Measurements from ENCODE around the gene NEAT1.
A peak's percentile ranks its signal among the peaks of the same experiment; 100 is the strongest.
"Not testable (repeated sequence)": the region's sequence is repeated elsewhere in the genome, so short reads cannot be mapped to it uniquely, and the experiment has no call there.

NEAT1 gene

DNA sequence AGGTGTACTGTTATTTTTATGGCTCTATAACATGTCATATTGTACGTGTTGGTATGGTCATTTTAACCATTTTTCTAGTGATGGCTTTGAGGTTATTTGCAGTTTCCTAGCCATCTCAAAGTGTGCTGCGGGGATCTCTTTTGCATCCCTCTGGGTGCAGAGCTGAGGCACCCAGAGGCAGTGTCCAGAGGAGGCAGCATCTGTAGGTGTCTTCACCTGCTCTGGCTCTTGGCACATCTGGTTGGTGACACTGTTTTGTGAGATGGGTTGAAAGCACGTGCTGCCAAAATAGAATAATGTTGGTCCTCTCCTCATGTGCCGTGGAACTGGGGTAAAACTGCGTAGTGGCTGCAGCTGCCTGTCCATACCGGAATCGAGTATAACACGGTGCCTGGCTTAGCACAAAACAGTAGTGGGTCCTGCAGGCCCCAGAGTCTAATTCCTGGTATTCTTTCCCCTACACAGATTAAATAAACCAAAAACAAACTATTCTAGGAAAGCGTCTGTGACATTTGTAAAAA, 12.9 kb downstream of the NEAT1 start:
- no peak for DNase-seq

DNA sequence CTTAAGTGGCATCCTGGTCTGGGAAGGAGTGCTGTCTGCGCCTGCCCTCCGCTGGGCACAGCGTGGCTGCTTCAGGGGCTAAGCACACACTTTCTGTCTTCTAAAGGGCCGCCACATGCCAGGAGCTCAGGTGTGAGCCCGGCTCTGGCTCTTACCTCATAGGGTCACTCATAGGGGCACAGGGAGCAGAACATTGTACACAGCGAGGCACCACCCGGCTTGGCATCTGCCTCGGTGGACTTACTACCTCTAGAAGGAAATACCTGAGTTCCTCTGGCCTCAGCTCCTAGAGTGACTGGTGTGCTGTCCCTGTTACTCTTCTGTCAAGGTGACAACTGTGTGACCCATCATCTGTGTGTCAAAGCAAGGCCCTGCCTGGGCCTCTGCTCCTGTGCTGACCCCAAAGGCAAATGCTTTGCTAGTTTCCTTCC, 13.4 kb downstream of the NEAT1 start:
- DNase-seq = no peak

DNA sequence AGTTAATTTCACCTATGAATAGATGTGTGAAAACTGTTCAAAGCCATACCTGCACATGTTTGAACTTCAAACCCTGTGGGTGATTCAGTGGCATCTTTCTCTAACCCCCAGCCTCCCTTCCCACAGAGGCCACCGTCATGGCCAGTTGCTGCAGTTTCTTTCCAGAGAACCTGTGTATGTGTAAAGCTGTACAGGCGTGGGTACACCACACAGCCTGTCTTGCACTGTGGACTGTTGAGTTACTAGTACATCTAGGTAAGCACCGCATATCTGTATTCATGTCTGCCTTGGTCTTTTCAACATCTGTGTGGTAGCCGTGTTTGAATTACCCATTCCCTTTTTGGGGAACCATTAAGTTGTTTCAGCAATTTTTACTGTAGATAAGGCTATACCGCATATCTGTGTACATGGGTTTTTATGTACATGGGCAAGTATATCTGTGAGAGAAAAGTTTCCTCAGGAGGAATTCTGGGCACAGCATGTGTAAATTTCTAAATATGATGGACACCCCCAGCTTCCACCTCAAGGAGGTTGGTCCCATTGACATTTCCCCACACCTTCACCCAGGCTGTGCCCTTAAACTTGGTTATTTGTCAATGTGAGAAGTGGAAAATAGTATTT, 13.9 kb downstream of the NEAT1 start:
- no peak for DNase-seq

DNA sequence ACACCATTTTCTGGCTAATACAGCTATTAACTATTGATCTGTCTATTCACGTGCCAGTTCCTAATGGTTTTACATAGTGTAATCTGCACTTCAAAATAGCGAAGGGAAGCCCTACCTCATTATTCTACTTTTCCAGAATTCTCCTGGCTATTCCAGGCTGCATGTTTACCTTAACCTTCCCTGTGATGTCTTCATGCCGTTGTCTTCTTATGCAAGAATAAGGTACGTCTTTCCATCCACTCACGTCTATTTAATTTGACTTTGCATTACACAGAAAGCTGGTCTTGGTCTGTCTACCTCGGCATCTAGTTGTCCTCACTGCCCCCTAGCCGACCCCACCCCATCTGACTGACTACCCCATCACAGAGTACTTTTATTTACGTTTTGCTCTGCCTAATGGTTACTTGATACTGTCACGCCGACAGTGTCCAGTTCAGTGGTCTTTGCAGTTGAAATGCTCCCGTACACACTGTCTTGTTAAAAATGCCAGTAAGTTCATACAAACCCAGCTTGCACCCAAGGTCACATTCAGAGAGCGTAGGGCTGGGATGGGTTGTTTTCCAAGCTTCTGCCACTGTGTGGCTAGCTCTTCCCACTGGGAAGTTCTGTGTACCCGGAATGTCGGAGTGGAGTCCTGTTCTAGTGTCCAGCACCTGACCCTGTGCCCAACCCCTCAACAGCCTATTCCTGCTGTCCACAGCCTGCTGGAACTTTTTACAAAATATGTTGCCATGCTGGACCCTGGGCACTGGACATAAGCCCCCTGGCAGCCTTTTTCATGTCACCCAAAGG, 15.0 kb downstream of the NEAT1 start:
- DNase-seq = no peak

DNA sequence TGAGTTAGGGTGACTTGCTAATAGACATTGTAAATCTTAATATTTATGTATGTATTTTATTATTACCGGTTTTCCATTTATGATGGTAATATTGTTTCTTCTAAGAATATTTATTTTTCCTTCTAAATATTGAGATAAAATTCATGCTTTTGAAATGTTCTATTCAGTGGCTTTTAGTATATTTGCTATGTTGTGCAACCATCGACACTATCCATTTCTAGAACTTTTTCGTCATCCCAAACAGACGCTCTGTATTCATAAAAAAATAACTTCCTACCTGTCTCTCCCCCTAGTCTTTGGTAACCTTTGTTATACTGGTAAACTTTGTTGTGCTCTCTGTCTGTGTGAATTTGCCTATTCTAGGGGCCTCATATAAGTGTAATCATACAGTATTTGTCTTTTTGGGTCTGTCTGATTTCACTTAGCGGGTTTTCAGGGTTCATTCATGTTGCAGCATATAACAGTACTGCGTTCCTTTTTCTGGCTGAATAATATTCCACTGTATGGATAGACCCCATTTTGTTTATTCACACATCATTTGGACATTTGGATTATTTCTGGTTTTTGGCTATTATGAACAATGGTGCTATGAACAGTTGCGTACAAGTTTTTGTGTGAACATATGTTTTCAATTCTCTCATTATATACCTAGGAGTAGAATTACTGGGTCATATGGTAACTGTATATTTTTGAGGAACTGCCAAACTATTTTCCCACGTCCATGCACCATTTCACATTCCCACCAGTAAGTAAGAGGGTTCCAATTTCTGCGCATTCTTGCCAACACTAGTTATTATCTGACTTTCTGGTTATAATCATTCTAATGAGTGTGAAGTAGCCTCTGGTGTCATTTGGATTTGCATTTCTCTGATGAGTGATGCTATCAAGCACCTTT, 15.9 kb downstream of the NEAT1 start:
- DNase-seq = peak; percentile 62

DNA sequence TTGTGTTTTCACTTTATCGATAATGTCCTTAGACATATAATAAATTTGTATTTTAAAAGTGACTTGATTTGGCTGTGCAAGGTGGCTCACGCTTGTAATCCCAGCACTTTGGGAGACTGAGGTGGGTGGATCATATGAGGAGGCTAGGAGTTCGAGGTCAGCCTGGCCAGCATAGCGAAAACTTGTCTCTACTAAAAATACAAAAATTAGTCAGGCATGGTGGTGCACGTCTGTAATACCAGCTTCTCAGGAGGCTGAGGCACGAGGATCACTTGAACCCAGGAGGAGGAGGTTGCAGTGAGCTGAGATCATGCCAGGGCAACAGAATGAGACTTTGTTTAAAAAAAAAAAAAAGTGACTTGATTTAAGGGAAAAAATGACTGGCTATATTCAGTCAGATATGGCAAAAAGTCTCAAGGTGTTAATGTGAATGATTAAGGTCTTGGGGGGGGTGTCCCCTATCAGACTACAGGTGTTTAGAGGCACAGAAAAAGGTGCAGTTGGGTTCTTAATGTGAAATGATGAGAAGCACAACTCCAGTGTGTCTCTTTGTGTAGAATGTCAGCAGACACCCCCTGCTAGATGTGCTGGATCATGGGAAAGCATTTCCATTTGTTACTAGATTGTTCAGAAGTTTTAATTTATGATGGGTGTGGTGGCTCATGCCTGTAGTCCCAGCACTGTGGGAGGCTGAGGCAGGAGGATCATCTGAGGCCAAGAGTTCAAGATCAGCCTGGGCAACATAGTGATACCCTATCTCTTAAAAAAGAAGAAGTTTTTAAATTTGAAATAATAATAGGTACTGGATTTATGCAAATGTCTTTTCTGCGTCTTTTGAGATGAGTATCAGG, 17.0 kb downstream of the NEAT1 start:
- no peak for DNase-seq

DNA sequence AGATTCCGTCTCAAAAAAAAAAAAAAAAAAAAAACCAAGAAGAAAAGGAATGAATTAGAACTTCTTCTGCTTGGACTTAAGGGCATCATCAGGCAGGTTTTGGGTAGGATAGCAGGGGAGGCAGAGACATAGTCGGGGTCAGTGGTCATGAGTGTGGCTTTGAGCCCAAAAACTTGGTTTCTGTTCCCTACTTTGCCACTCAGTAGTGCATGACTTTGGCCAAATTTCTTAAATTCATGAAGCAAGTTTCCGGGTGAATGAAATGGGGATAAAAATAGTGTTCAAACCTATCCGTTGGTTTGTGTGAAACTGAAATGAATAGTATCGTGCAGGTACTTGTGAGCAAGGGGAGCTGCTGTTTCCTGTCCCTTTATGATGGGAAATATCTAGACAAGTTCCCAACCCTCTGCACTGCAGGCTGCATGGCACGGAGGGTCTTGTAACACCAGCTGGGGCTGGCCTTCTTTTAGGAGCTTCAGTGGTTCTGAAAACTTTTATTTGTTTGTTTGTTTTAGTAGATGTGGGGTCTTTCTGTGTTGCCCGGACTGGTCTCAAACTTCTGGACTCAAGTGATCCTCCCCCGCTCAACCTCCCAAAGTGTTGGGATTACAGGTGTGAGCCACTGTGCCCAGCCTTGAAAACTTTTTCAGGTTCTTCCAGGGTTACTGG, 18.4 kb downstream of the NEAT1 start:
- no peak for DNase-seq

DNA sequence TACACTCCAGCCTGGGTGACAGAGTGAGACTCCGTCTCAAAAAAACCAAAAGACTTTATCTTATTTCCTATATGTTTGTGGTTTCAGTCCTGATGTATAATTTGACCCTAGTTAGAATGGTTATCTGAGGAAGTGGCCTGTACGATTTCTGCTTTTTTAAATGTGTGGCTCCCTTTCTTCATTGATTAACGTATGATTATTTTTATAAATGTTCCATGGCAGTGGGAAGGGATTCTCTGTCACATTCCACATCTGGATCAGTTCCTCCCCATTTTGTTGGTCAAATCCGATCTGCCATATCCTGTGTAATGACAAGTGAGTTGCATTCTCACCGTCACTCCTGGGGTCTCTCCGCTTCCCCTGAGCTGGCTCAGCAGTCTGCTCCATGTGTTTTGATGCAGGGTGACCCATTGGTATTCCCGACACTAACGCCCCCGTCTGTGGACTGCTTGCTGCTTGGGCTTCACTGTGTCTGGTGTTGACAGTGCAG, 20.3 kb downstream of the NEAT1 start:
- no peak for DNase-seq

DNA sequence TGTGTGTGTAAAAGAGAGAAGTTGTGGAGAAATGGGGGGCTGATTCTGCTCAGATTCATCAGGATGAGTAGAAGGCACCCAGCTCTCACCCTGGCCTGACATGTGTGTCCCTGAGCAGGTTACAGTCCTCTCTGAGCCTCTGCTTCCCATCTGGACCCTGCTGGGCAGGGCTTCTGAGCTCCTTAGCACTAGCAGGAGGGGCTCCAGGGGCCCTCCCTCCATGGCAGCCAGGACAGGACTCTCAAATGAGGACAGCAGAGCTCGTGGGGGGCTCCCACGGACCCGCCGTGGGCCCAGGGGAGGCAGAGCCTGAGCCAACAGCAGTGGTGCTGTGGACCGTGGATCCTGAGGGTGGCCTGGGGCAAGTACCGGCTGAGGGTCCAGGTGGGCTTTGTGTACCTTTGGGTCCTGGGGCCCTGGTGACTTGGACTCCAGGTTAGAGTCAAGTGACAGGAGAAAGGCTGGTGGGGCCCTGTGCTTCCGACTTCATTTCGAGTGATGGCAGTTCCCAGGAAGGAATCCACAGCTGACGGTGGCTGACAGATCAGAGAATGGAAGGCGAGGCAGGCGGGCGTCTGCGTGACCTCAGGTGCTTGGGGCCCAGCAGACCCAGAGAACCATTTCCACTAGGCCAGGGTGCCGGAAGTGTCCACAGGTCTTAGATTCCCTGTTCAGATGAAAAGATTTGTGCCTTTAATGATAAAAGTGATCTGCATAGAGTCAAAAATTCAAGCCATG, 21.9 kb downstream of the NEAT1 start:
- no peak for DNase-seq

DNA sequence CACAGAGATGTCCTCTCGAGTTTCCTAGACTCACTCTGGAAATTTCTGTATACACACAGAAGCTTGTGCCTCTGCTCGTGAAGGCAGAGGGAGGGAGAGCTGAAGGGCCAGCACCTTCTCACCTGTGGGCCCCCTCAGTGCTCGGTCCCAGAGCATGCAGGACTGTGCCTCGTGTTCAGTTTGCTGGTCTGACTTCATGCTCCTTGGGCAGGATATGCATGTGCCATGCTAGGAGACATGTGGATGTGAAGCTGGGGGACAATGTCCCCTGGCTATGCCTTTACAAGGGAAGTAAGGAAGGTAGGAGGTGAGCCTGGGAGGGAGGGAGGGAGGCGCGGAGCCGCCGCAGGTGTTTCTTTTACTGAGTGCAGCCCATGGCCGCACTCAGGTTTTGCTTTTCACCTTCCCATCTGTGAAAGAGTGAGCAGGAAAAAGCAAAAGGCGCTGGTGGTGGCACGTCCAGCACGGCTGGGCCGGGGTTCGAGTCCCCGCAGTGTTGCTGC, 22.6 kb downstream of the NEAT1 start:
- no peak for DNase-seq

DNA sequence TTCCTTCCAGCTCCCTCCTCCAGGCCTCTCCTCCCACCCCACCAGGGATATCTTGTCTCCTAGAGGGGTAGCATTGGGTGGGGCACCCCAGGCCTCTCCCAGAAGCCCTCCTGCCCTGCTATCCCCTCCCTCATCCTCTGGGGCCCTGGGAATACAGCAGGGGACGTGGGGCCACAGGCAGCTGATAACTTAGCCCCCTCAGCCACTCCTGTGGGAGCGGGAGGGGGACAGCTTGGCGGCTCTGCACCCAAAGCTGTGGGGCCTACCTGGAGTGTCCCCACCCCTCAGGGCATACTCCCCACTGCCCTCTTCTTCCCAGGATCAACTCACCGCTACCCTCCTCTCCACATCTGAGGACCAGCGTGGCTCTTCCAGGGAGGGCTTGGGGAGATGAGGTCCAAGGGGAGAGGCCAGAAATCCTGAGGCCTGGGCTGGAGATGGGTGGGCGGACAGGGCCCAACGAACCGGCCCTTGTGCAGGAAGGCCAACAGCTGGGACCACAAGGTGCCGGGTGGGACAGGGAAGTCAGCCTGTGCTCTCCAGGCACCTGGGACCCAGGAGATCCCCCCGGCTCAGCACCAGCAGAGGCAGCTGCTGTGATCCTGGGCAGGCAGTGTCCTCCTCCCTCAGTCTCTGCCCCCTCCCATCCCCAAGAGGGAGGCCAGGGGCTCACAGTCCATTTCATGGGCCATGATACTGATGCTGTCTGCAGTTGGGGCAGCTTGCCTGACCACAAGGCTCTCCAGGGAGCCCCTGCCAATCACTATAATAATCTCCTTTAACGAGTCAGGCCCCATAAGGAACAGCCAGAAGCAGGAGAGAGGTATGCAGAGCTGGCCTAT, 23.2 kb downstream of the NEAT1 start:
- peak; percentile 67 for DNase-seq

DNA sequence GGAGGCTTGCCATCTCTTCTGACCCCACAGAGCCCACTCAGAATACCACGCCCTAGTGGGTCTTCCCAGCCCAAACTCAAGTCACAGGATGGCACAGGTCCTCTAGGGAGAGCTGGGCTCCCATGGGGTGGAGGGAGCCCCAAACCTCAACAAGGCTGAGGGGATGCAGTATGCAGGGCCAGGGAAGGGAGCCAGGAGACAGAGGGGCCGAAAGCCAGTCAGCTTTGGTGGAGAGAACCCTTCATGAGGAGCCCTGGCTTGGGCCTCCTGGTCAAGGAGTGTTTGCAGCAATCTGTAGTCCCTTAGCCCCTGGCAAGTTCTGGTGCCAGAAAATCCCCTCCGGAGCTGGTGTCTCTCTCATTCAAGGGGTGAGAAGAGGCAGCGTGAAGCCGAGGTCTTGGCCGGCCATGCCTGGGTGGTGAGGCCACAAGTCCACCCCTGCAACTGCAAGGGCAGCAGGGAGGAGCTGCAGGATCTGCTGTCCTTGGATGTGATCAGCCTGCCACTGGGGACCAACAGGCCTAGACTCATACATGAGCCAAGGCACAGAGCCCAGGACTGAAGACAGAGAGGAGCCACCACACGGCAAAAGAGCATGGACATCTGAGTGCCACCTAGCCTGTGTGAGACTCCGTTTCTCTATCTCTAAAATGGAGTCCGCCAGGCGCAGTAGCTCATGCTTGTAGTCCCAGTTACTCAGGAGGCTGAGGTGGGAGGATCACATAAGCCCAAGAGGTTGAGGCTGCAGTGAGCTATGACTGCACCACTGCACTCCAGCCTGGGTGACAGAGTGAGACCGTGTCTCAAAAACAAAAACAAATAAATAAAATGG, 24.1 kb downstream of the NEAT1 start:
- no peak for DNase-seq

DNA sequence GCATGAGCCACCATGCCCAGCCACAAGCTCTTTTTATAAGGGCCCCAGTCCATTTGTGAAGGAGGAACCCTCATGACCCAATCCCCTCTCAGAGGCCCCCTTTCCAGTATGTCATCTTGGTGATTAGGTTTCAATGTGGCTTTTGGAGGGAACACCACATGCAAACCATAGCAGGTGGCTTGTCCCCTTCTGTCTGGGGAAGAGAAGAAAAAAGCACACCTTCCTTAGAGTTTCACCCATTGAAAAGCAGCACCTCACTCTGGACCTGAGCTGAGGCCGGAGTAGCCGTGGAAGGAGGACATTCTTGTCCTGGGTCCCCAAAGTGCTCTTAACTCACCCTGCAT, 25.4 kb downstream of the NEAT1 start:
- no peak for DNase-seq

DNA sequence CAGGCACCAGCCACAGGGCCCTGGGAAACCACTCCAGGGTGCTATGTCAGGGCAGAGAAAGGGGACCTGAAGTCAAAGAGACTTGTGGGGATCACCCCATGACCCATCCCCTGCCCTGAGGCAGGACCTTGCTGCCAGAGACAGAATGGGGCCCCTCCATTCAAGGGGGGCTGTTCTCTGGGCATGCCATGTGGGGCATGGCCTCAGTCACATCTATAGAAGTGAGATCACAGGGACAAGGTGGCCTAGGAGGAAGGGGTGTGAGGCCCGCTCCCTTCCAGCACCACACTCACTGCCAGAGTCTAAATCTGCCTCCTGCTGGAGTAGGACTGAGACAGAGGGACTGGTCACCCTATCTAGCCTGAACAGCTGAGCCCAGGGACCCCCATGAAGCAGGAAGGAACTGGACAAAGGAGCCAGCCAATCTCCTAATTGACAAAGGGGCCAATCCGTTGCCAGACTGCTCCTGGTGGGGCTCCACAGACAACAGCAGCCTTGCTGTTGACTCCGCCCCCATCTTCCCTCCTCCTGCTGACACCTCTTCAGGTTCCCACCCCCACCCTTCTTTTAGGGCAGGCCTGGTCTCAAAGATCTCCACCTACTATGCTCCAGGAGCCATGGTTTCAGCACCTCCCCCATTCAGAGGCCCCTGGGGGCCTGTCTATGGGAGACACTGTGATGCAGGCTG, 26.0 kb downstream of the NEAT1 start:
- peak; percentile 56 for DNase-seq

DNA sequence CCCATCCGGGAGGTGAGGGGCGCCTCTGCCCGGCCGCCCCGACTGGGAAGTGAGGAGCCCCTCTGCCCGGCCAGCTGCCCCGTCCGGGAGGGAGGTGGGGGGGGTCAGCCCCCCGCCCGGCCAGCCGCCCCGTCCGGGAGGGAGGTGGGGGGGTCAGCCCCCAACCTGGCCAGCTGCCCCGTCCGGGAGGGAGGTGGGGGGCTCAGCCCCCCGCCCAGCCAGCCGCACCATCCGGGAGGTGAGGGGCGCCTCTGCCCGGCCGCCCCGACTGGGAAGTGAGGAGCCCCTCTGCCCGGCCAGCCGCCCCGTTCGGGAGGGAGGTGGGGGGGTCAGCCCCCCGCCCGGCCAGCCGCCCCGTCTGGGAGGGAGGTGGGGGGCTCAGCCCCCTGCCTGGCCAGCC, 28.7 kb downstream of the NEAT1 start:
- DNase-seq = not testable (repeated sequence)

DNA sequence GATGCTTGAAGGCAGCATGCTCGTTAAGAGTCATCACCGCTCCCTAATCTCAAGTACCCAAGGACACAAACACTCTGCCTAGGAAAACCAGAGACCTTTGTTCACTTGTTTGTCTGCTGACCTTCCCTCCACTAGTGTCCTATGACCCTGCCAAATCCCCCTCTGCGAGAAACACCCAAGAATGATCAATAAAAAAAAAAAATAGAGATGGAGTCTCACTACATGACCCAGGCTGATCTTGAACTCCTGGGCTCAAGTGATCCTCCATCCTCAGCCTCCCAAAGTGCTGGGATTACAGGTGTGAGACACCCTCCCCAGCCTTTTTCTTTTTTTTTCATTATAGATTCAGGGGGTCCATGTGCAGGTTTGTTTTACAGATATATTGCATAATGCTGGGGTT, 29.7 kb downstream of the NEAT1 start:
- not testable (repeated sequence) for DNase-seq

DNA sequence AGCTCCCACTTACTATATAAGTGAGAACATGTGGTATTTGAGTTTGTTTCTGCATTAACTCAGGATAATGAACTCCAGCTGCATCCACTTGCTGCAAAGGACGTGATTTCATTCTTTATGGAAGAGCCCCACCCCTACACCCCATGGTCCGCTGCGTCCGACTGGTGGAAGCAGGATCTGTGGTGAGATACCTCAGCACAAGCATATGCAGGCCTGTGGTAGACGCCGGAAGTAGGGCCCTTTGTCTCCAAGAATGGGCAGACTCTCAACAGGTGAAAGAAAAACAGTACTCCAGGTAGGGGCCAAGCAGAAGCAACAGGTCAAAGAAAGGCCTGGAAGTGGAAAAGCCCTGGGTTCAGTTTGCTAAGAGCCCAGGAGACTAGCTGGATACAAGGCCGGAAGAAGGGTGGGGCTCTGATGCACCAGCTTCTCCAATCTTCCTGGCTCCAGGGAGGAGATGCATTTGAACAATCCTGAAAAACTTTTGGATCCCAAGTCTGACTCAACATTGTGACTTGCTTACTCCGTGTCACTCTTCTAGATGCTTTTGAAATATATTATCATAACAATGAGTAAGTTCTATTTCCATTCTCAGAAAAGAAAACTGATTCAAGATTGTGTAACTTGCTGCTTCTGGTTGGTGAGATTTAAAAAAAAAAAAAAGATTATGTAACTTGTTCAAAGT, 30.4 kb downstream of the NEAT1 start:
- DNase-seq = peak; percentile 93

DNA sequence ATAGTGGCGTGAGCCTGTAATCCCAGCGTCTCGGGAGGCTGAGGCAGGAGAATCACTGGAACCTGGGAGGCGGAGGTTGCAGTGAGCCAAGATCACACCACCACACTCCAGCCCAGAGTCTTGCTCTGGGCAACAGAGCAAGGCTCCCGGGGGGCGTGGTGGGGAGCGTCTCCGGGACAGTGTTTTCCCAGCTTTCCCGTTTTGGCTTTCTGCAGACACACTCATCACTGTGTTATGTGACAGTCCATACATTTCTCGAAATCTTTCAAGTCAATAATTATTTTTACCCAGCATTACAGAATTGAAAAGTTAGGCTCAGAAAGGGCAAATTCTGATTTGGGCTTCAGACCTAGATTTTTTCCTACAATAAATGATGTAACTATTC, 31.7 kb downstream of the NEAT1 start:
- DNase-seq = peak; percentile 66
